ENCODE results near the gene ITGA5.

Gene ITGA5

GRCh38 chr12:54392485-54393206, 26.4 kb downstream of the ITGA5 start:
- no peak for DNase-seq (ENCODE audit: low read depth)
- no peak overlapping the region for H3K4me3 ChIP-seq (ENCODE audit: low read depth, low read length)

- DNase-seq (ENCODE audit: low read depth): no peak
- H3K4me3 ChIP-seq (ENCODE audit: low read depth, low read length): peak overlapping the region; percentile 18
Measured at GRCh38 chr12:54390668-54391551, 28.2 kb downstream of the ITGA5 start.

- no peak overlapping the region for H3K4me3 ChIP-seq (ENCODE audit: low read depth, low read length)
- no peak for DNase-seq (ENCODE audit: low read depth)
Measured at GRCh38 chr12:54390176-54390667, 28.8 kb downstream of the ITGA5 start.

GRCh38 chr12:54389607-54390175, 29.4 kb downstream of the ITGA5 start:
- no peak overlapping the region for H3K4me3 ChIP-seq (ENCODE audit: low read depth, low read length)
- no peak for DNase-seq (ENCODE audit: low read depth)

- no peak for DNase-seq (ENCODE audit: low read depth)
- no peak overlapping the region for H3K4me3 ChIP-seq (ENCODE audit: low read depth, low read length)
Measured at GRCh38 chr12:54389134-54389508, 29.9 kb downstream of the ITGA5 start.

GRCh38 chr12:54388237-54389133, 30.6 kb downstream of the ITGA5 start:
- DNase-seq (ENCODE audit: low read depth): no peak
- H3K4me3 ChIP-seq (ENCODE audit: low read depth, low read length): no peak overlapping the region

GRCh38 chr12:54387114-54387467, 32.0 kb downstream of the ITGA5 start:
- H3K4me3 ChIP-seq (ENCODE audit: low read depth, low read length): no peak overlapping the region
- DNase-seq (ENCODE audit: low read depth): no peak

- no peak overlapping the region for H3K4me3 ChIP-seq (ENCODE audit: low read depth, low read length)
- no peak for DNase-seq (ENCODE audit: low read depth)
Measured at GRCh38 chr12:54386403-54387113, 32.5 kb downstream of the ITGA5 start.

- no peak for DNase-seq (ENCODE audit: low read depth)
- H3K4me3 ChIP-seq (ENCODE audit: low read depth, low read length): no peak overlapping the region
Measured at GRCh38 chr12:54385251-54385914, 33.7 kb downstream of the ITGA5 start.

GRCh38 chr12:54384591-54385041, 34.5 kb downstream of the ITGA5 start, which contains the start of gene ZNF385A:
Gene ZNF385A, minus strand, starts transcription at chr12:54384733. Its CDS starts 219 bp downstream, at chr12:54384514.
- DNase-seq (ENCODE audit: low read depth): no peak
- H3K4me3 ChIP-seq (ENCODE audit: low read depth, low read length): no peak within 1 kb of the TSS

- peak; percentile 86 for DNase-seq (ENCODE audit: low read depth)
- no peak overlapping the region for H3K4me3 ChIP-seq (ENCODE audit: low read depth, low read length)
Measured at GRCh38 chr12:54383041-54383609, 35.9 kb downstream of the ITGA5 start.

GRCh38 chr12:54381136-54381535, 37.9 kb downstream of the ITGA5 start:
- DNase-seq (ENCODE audit: low read depth): no peak
- H3K4me3 ChIP-seq (ENCODE audit: low read depth, low read length): no peak overlapping the region

- peak overlapping the region; percentile 51 for H3K4me3 ChIP-seq (ENCODE audit: low read depth, low read length)
- DNase-seq (ENCODE audit: low read depth): peak; percentile 41
Measured at GRCh38 chr12:54379398-54380201, 39.5 kb downstream of the ITGA5 start.

GRCh38 chr12:54378796-54379397, 40.2 kb downstream of the ITGA5 start:
- DNase-seq (ENCODE audit: low read depth): no peak
- peak overlapping the region; percentile 51 for H3K4me3 ChIP-seq (ENCODE audit: low read depth, low read length)

- no peak overlapping the region for H3K4me3 ChIP-seq (ENCODE audit: low read depth, low read length)
- no peak for DNase-seq (ENCODE audit: low read depth)
Measured at GRCh38 chr12:54377797-54378515, 41.1 kb downstream of the ITGA5 start.

GRCh38 chr12:54377007-54377406, 42.1 kb downstream of the ITGA5 start:
- no peak overlapping the region for H3K4me3 ChIP-seq (ENCODE audit: low read depth, low read length)
- no peak for DNase-seq (ENCODE audit: low read depth)
